Stimulated activated CD4-positive, alpha-beta T cell treated with anti-CD3 and anti-CD28 coated beads, Interleukin-2, amount 100 ng/mL, for 4 hours (primary cell): ENCODE measurements around the gene ZNRF1.

Experiments
- DNase-seq: peaks from one replicate; pipeline ENCODE4 v3.0.0-alpha.2; 2020; ENCODE audit warnings: low read depth

Gene ZNRF1

GRCh38 chr16:75099738-75100602 lies 101.1 kb downstream of the ZNRF1 start:
- DNase-seq, result no peak

- no peak for DNase-seq
Observed at GRCh38 chr16:75100603-75100990, 101.8 kb downstream of the ZNRF1 start.

- no peak for DNase-seq
Observed at GRCh38 chr16:75101635-75102034, 102.8 kb downstream of the ZNRF1 start.

GRCh38 chr16:75102595-75102994 lies 103.8 kb downstream of the ZNRF1 start:
- DNase-seq, result no peak

- DNase-seq, result no peak
Observed at GRCh38 chr16:75103994-75104393, 105.2 kb downstream of the ZNRF1 start.

- no peak for DNase-seq
Observed at GRCh38 chr16:75104836-75105235, 106.0 kb downstream of the ZNRF1 start.

- no peak for DNase-seq
Observed at GRCh38 chr16:75105306-75106061, 106.7 kb downstream of the ZNRF1 start.

- no peak for DNase-seq
Observed at GRCh38 chr16:75106351-75107274, 107.8 kb downstream of the ZNRF1 start.

GRCh38 chr16:75107505-75107904 lies 108.7 kb downstream of the ZNRF1 start:
- no peak for DNase-seq

GRCh38 chr16:75108792-75109731 lies 110.2 kb downstream of the ZNRF1 start:
- DNase-seq, result peak; percentile 65

- no peak for DNase-seq
Observed at GRCh38 chr16:75109732-75110243, 111.0 kb downstream of the ZNRF1 start.

- peak; percentile 67 for DNase-seq
Observed at GRCh38 chr16:75110637-75111513, 112.1 kb downstream of the ZNRF1 start.

GRCh38 chr16:75111514-75111940 lies 112.7 kb downstream of the ZNRF1 start:
- DNase-seq, result no peak

GRCh38 chr16:75111961-75112733 lies 113.3 kb downstream of the ZNRF1 start:
- no peak for DNase-seq

- DNase-seq, result no peak
Observed at GRCh38 chr16:75112734-75113491, 114.1 kb downstream of the ZNRF1 start.

GRCh38 chr16:75113541-75114121 lies 114.8 kb downstream of the ZNRF1 start:
- DNase-seq, result no peak

- DNase-seq, result no peak
Observed at GRCh38 chr16:75114179-75114945, 115.5 kb downstream of the ZNRF1 start.
